H1 (cell line): ENCODE measurements around the gene KRTAP10-2. TPM values are rescaled to one million over a fixed set of nuclear protein-coding genes. Genes with fewer than 3 reads are reported as not detected.

Experiments used
- CTCF ChIA-PET: fragments of 300-600 bp; sonication (Branson Sonifier 250); formaldehyde crosslinking; loops from one replicate; lab custom pipeline; 2021; ENCODE audit not compliant: partially characterized antibody; lab: Charles Lee
- POLR2A ChIA-PET: fragments of 300-600 bp; sonication (Branson Sonifier 250); formaldehyde crosslinking; loops from one replicate; lab custom pipeline; 2021; ENCODE audit warnings: inconsistent platforms; ENCODE audit not compliant: partially characterized antibody; lab: Charles Lee
- DNase-seq, 2 experiments: peaks; one replicate each; pipeline versions ENCODE4 v3.0.0 to v3.0.0-alpha.2; 2010 to 2022; ENCODE audit warnings: low spot score in 2 of 2, low read depth in 1 of 2, mixed read lengths in 1 of 2
- FAIRE-seq: peaks from 2 replicates; lab custom pipeline; 2011; peaks lifted over from hg19 to GRCh38; lab: Jason Lieb, UNC
- H2AFZ ChIP-seq: 2 replicates; pipeline ENCODE4 v1.8.1; 2012; ENCODE audit warnings: low read length, inconsistent platforms
- H2AK5ac ChIP-seq: 2 replicates; pipeline ENCODE4 v1.6.1; 2013; ENCODE audit warnings: low read depth, low read length
- H2BK120ac ChIP-seq: replicated peaks from 2 replicates; pipeline ENCODE3; 2013; ENCODE audit warnings: low read depth, low read length, inconsistent platforms
- H2BK12ac ChIP-seq: 2 replicates; pipeline ENCODE4 v1.6.1; 2013; ENCODE audit warnings: low read depth, low read length
- H2BK15ac ChIP-seq: 2 replicates; pipeline ENCODE4 v1.6.1; 2013; ENCODE audit warnings: low read length
- H2BK20ac ChIP-seq: 2 replicates; pipeline ENCODE4 v1.6.1; 2013; ENCODE audit warnings: low read length
- H2BK5ac ChIP-seq: 2 replicates; pipeline ENCODE4 v1.6.1; 2013; ENCODE audit warnings: low read depth, low read length
- H3K14ac ChIP-seq: 2 replicates; pipeline ENCODE4 v1.6.1; 2013; ENCODE audit warnings: inconsistent platforms; ENCODE audit not compliant: insufficient read length
- H3K18ac ChIP-seq: 2 replicates; pipeline ENCODE4 v1.6.1; 2013; ENCODE audit warnings: low read length; ENCODE audit errors: extremely low read depth
- H3K23ac ChIP-seq: 2 replicates; pipeline ENCODE4 v1.6.1; 2013; ENCODE audit warnings: inconsistent platforms; ENCODE audit not compliant: insufficient read length
- H3K23me2 ChIP-seq: 2 replicates; pipeline ENCODE4 v1.6.1; 2013; ENCODE audit warnings: low read depth, low read length
- H3K27ac ChIP-seq: 2 replicates; pipeline ENCODE4 v1.6.1; 2011; ENCODE audit warnings: low read depth, low read length, inconsistent platforms
- H3K27me3 ChIP-seq, 4 experiments: replicated peaks in 1 of 4; 1 replicate in 1 of 4; 2 replicates in 3 of 4; pipeline versions ENCODE4 v1.6.1 to v1.8.1; 2011 to 2013; ENCODE audit warnings: low read length in 3 of 4, mild to moderate bottlenecking in 3 of 4, inconsistent platforms in 2 of 4, mixed read lengths in 2 of 4, moderate library complexity in 1 of 4; ENCODE audit not compliant: control insufficient read depth in 3 of 4, insufficient read depth in 3 of 4; ENCODE audit errors: extremely low read depth in 1 of 4
- H3K36me3 ChIP-seq, 4 experiments: 2 replicates each; pipeline versions ENCODE4 v1.6.1 to v1.8.1; 2011 to 2013; ENCODE audit warnings: mild to moderate bottlenecking in 4 of 4, low read length in 3 of 4, moderate library complexity in 2 of 4, control low read depth in 1 of 4, inconsistent platforms in 1 of 4; ENCODE audit not compliant: insufficient read depth in 4 of 4, control insufficient read depth in 2 of 4
- H3K4ac ChIP-seq: replicated peaks from 2 replicates; pipeline ENCODE3; 2013; ENCODE audit warnings: low read length, low read depth, mixed read lengths, inconsistent platforms; ENCODE audit not compliant: insufficient read length
- H3K4me1 ChIP-seq, 4 experiments: replicated peaks in 1 of 4; 1 replicate in 1 of 4; 2 replicates in 3 of 4; pipeline versions ENCODE4 v1.6.1 to v1.8.1; 2011 to 2013; ENCODE audit warnings: low read length in 3 of 4, inconsistent platforms in 2 of 4, mixed read lengths in 1 of 4; ENCODE audit not compliant: insufficient read depth in 4 of 4, control insufficient read depth in 3 of 4
- H3K4me2 ChIP-seq, 2 experiments: 2 replicates each; pipeline versions ENCODE4 v1.6.1 to v1.8.1; 2011 to 2013; ENCODE audit warnings: low read depth in 2 of 2, low read length in 2 of 2, control low read depth in 1 of 2, inconsistent platforms in 1 of 2, mild to moderate bottlenecking in 1 of 2; ENCODE audit not compliant: insufficient read depth in 1 of 2
- H3K4me3 ChIP-seq, 4 experiments: fragments of 200-600, 300-600 bp in 1 of 4; sonication (generic), shearing (Covaris generic), sonication (Bioruptor Twin) in 1 of 4; 2 replicates each; pipeline versions ENCODE4 v1.5.1 to v1.8.1; 2011 to 2016; ENCODE audit warnings: low read length in 4 of 4, low read depth in 3 of 4, control low read depth in 2 of 4, inconsistent platforms in 2 of 4, mild to moderate bottlenecking in 2 of 4, mixed read lengths in 1 of 4, moderate library complexity in 1 of 4; ENCODE audit not compliant: insufficient read depth in 2 of 4; ENCODE audit errors: extremely low read depth in 1 of 4
- H3K56ac ChIP-seq: replicated peaks from 2 replicates; pipeline ENCODE3; 2013; ENCODE audit warnings: low read depth, mild to moderate bottlenecking, mixed read lengths, low read length, inconsistent platforms; ENCODE audit not compliant: insufficient read length
- H3K79me1 ChIP-seq: 2 replicates; pipeline ENCODE4 v1.6.1; 2013; ENCODE audit warnings: low read depth, low read length, control low read depth
- H3K79me2 ChIP-seq, 2 experiments: 2 replicates each; pipeline versions ENCODE4 v1.6.1 to v1.8.1; 2012 to 2013; ENCODE audit warnings: low read length in 2 of 2, mild to moderate bottlenecking in 2 of 2, inconsistent platforms in 1 of 2; ENCODE audit not compliant: insufficient read depth in 2 of 2, control insufficient read depth in 1 of 2
- H3K9ac ChIP-seq, 4 experiments: replicated peaks in 1 of 4; 1 replicate in 1 of 4; 2 replicates in 3 of 4; pipeline versions ENCODE4 v1.6.1 to v1.8.1; 2011 to 2013; ENCODE audit warnings: low read depth in 3 of 4, low read length in 3 of 4, control low read depth in 2 of 4, mild to moderate bottlenecking in 2 of 4, moderate library complexity in 2 of 4, inconsistent platforms in 1 of 4; ENCODE audit errors: extremely low read depth in 1 of 4
- H3K9me3 ChIP-seq, 2 experiments: 2 replicates each; pipeline versions ENCODE4 v1.6.1 to v1.8.1; 2012 to 2013; ENCODE audit warnings: mild to moderate bottlenecking in 2 of 2, moderate library complexity in 2 of 2, control low read depth in 1 of 2, inconsistent platforms in 1 of 2, low read depth in 1 of 2, low read length in 1 of 2, mixed read lengths in 1 of 2; ENCODE audit not compliant: insufficient read depth in 2 of 2
- H4K20me1 ChIP-seq, 2 experiments: replicated peaks in 1 of 2; 2 replicates each; pipeline versions ENCODE3 to v1.8.1; 2011 to 2013; ENCODE audit warnings: inconsistent platforms in 2 of 2, low read length in 2 of 2, mild to moderate bottlenecking in 1 of 2; ENCODE audit not compliant: insufficient read depth in 2 of 2, control insufficient read depth in 1 of 2
- H4K5ac ChIP-seq: 2 replicates; pipeline ENCODE4 v1.6.1; 2013; ENCODE audit warnings: low read length, low read depth, mixed read lengths, inconsistent platforms; ENCODE audit not compliant: insufficient read length
- H4K8ac ChIP-seq: 2 replicates; pipeline ENCODE4 v1.8.0; 2013; ENCODE audit warnings: mild to moderate bottlenecking, moderate library complexity, low read length, inconsistent platforms; ENCODE audit not compliant: insufficient read depth; ENCODE audit errors: extremely low read depth
- H4K91ac ChIP-seq: replicated peaks from 2 replicates; pipeline ENCODE3; 2013; ENCODE audit warnings: low read length, mixed read lengths, inconsistent platforms; ENCODE audit not compliant: insufficient read length
- ASH2L ChIP-seq: fragments of 200-600, 300-600 bp; sonication (generic); IDR thresholded peaks from one replicate; pipeline ENCODE4 v1.7.1; 2017; ENCODE audit warnings: low read length
- WGBS, 2 experiments: shearing (Covaris generic) in 1 of 2; methylation state at CpG; one replicate each; pipeline versions ENCODE4 v1.1.6 to v1.1.7; 2013 to 2015; ENCODE audit warnings: low lambda C conversion rate in 2 of 2, mixed read lengths in 2 of 2, inconsistent platforms in 1 of 2, low coverage in 1 of 2, missing lambda C conversion rate in 1 of 2; ENCODE audit not compliant: insufficient replicate concordance in 2 of 2, insufficient coverage in 1 of 2, insufficient read length in 1 of 2; ENCODE audit errors: extremely low coverage in 1 of 2, missing lambda C conversion rate in 1 of 2; 5-methylcytosine and 5-hydroxymethylcytosine counted together
- polyA plus RNA-seq, 7 experiments: library from polyadenylated mRNA; depleted of rRNA in 3 of 7; stranded (reverse) in 5 of 7; unstranded in 2 of 7; fragments of >200 nt in 5 of 7; fragments of 200-250 nt in 2 of 7; gene quantifications; 1 replicate in 5 of 7; 2 replicates in 1 of 7; 4 replicates in 1 of 7; pipeline versions ENCODE4 v1.2.1 to v1.2.3, GENCODE V29; 2011 to 2013; ENCODE audit warnings: missing spikeins in 2 of 7, mixed read lengths in 2 of 7
- total RNA-seq: library from RNA; stranded (reverse); fragmentation: NEBNext Ultra II Directional; extraction: Animal tissue kit (Norgen Biotek cat#: 25700); gene quantifications from 2 replicates; pipeline ENCODE4 v1.2.1, GENCODE V29; 2021

Gene KRTAP10-2
- total and polyA plus RNA-seq, 2 of the 8 experiments (the other 6 are each of a cell fraction or from before 2014, with no cell fraction given): 0.11 TPM; not detected in 1

- POLR2A ChIA-PET: no interaction called here
- no peak overlapping the region for H3K9ac ChIP-seq
- no peak for DNase-seq
Observed at GRCh38 chr21:44569861-44570517, 18.7 kb upstream of the KRTAP10-2 start.

More at GRCh38 chr21:44569861-44570517, 18.7 kb upstream of the KRTAP10-2 start:
- H3K23ac ChIP-seq: no peak overlapping the region
- H3K14ac ChIP-seq: no peak overlapping the region
- CTCF ChIA-PET: interaction anchor here (0.6 kb wide), 1 partner anchor 105 kb away, joined by 3 read pairs; no protein-coding TSS in a partner anchor
- no peak overlapping the region for H2BK12ac ChIP-seq
- no peak overlapping the region for H4K8ac ChIP-seq
- no peak for FAIRE-seq
- peaks cover 7 to 13% of the 10 kb centered on the region in 2 experiments; a peak in 3 of 4 replicates for H3K9me3 ChIP-seq
- H2BK5ac ChIP-seq: no peak overlapping the region
- no peak overlapping the region for H2AFZ ChIP-seq
- no peak overlapping the region for H2AK5ac ChIP-seq
- no peak overlapping the region for H4K5ac ChIP-seq
- no peak overlapping the region for H2BK120ac ChIP-seq
- H3K56ac ChIP-seq: no peak overlapping the region
- no peaks in the 10 kb centered on the region for H3K27me3 ChIP-seq
- WGBS, 2 experiments: 93% methylated on average over 12 of the region's 12 CpGs; no CpG with 5 or more reads in 1 of the 2 experiments
- H4K20me1 ChIP-seq: no peaks in the 10 kb centered on the region
- no peak overlapping the region for H4K91ac ChIP-seq
- H2BK15ac ChIP-seq: no peak overlapping the region
- no peak overlapping the region for H2BK20ac ChIP-seq
- no peak for TF ChIP-seq ASH2L
- no peak overlapping the region for H3K4me2 ChIP-seq
- H3K79me1 ChIP-seq: no peaks in the 10 kb centered on the region
- H3K4me1 ChIP-seq: peaks cover 0 to 9% (median 0%) of the 10 kb centered on the region in 4 experiments; a peak in 1 of 7 replicates
- H3K4me3 ChIP-seq: no peak overlapping the region
- H3K36me3 ChIP-seq: no peaks in the 10 kb centered on the region
- no peaks in the 10 kb centered on the region; the same call in 1 of the 2 replicates for H3K23me2 ChIP-seq
- no peak overlapping the region for H3K27ac ChIP-seq
- no peaks in the 10 kb centered on the region for H3K79me2 ChIP-seq
- no peak overlapping the region for H3K4ac ChIP-seq
- H3K18ac ChIP-seq: no peak overlapping the region
